Spinal cord (tissue), 10 donors: ENCODE data around the gene KIAA1958. TPM values are rescaled to one million over a fixed set of nuclear protein-coding genes. Genes with fewer than 3 reads are reported as not detected.

Source experiments
- DNase-seq, 6 donors: peaks; one replicate each; pipeline versions ENCODE4 v3.0.0 to v3.0.0-alpha.2; 2013 to 2015; ENCODE audit warnings: low spot score in 6 of 6, low read depth in 4 of 6
- H3K27ac ChIP-seq: one replicate; pipeline ENCODE4 v1.5.1; 2013; ENCODE audit warnings: low read depth, low read length, control low read depth
- H3K27me3 ChIP-seq: one replicate; pipeline ENCODE4 v1.6.1; 2013; ENCODE audit warnings: low read length; ENCODE audit not compliant: control insufficient read depth, insufficient read depth
- H3K36me3 ChIP-seq: one replicate; pipeline ENCODE4 v1.6.1; 2013; ENCODE audit warnings: low read length; ENCODE audit not compliant: control insufficient read depth, insufficient read depth
- H3K4me1 ChIP-seq: one replicate; pipeline ENCODE4 v1.6.1; 2013; ENCODE audit warnings: low read length; ENCODE audit not compliant: control insufficient read depth, insufficient read depth
- H3K4me3 ChIP-seq: one replicate; pipeline ENCODE4 v1.5.1; 2013; ENCODE audit warnings: low read depth, low read length, control low read depth
- H3K9me3 ChIP-seq: one replicate; pipeline ENCODE4 v1.6.1; 2013; ENCODE audit warnings: low read length; ENCODE audit not compliant: control insufficient read depth, insufficient read depth
- WGBS: methylation state at CpG from one replicate; pipeline ENCODE4 v1.1.5; 2013; ENCODE audit warnings: missing lambda C conversion rate; ENCODE audit not compliant: insufficient coverage; 5-methylcytosine and 5-hydroxymethylcytosine counted together
- polyA plus RNA-seq, 2 donors: library from polyadenylated mRNA; unstranded; fragments of 120-200 nt; gene quantifications; one replicate each; pipeline ENCODE4 v1.2.1, GENCODE V29; 2013; ENCODE audit not compliant: insufficient read length in 2 of 2
- total RNA-seq, 2 donors: library from RNA; depleted of rRNA in 1 of 2; stranded (reverse); fragments of 120-200 nt in 1 of 2; fragments of >200 nt in 1 of 2; gene quantifications; one replicate each; pipeline versions ENCODE4 v1.2.3 to v1.2.4, GENCODE V29; 2013 to 2014
- donor health status: healthy.

KIAA1958 gene
- total and polyA plus RNA-seq, 4 donors: 11.0 to 16.9 (median 15.0) TPM

- DNase-seq: no peak
- H3K36me3 ChIP-seq: no peaks in the 10 kb centered on the region
- no peak overlapping the region for H3K27ac ChIP-seq
- H3K4me1 ChIP-seq: peaks cover 4% of the 10 kb centered on the region
- no peaks in the 10 kb centered on the region for H3K9me3 ChIP-seq
- H3K4me3 ChIP-seq: no peak overlapping the region
- WGBS: no CpG with 5 or more reads among the region's 4 CpGs
- H3K27me3 ChIP-seq: no peaks in the 10 kb centered on the region
Measured at GRCh38 chr9:112548836-112549595, 62.4 kb downstream of the KIAA1958 start.

- Histone ChIP-seq H3K36me3 (no peaks in the 10 kb centered on the region), H3K4me3 (no peak overlapping the region), H3K4me1 (peaks cover 4% of the 10 kb centered on the region), H3K27ac (no peak overlapping the region), H3K27me3 (no peaks in the 10 kb centered on the region), H3K9me3 (no peaks in the 10 kb centered on the region)
- WGBS: 100% methylated on average over 2 of the region's 4 CpGs
- no peak for DNase-seq
Measured at GRCh38 chr9:112550531-112550930, 63.9 kb downstream of the KIAA1958 start.

GRCh38 chr9:112551641-112552040 is 65.0 kb downstream of the KIAA1958 start:
- H3K4me1 ChIP-seq: peaks cover 4% of the 10 kb centered on the region
- DNase-seq: no peak
- H3K27ac ChIP-seq: no peak overlapping the region
- no peaks in the 10 kb centered on the region for H3K9me3 ChIP-seq
- H3K27me3 ChIP-seq: no peaks in the 10 kb centered on the region
- H3K4me3 ChIP-seq: no peak overlapping the region
- WGBS: no CpG with 5 or more reads among the region's 1 CpG
- no peaks in the 10 kb centered on the region for H3K36me3 ChIP-seq

- no peak overlapping the region for H3K4me3 ChIP-seq
- no peak for DNase-seq
- H3K9me3 ChIP-seq: no peaks in the 10 kb centered on the region
- no peaks in the 10 kb centered on the region for H3K36me3 ChIP-seq
- no peak overlapping the region for H3K27ac ChIP-seq
- no CpG with 5 or more reads among the region's 9 CpGs for WGBS
- H3K27me3 ChIP-seq: no peaks in the 10 kb centered on the region
- H3K4me1 ChIP-seq: no peaks in the 10 kb centered on the region
Measured at GRCh38 chr9:112552229-112553056, 65.8 kb downstream of the KIAA1958 start.

GRCh38 chr9:112553256-112553826 is 66.7 kb downstream of the KIAA1958 start:
- Histone ChIP-seq H3K4me3 (no peak overlapping the region), H3K27me3 (no peaks in the 10 kb centered on the region), H3K4me1 (no peaks in the 10 kb centered on the region), H3K27ac (no peak overlapping the region), H3K9me3 (no peaks in the 10 kb centered on the region), H3K36me3 (no peaks in the 10 kb centered on the region)
- no peak for DNase-seq
- no CpG with 5 or more reads among the region's 2 CpGs for WGBS

GRCh38 chr9:112554516-112554915 is 67.9 kb downstream of the KIAA1958 start:
- H3K4me3 ChIP-seq: no peak overlapping the region
- no peak for DNase-seq
- H3K27ac ChIP-seq: no peak overlapping the region
- no peaks in the 10 kb centered on the region for H3K4me1 ChIP-seq
- H3K27me3 ChIP-seq: no peaks in the 10 kb centered on the region
- 56% methylated on average over 1 of the region's 1 CpG for WGBS
- H3K9me3 ChIP-seq: no peaks in the 10 kb centered on the region
- H3K36me3 ChIP-seq: no peaks in the 10 kb centered on the region

- no peak for DNase-seq
- H3K27ac ChIP-seq: no peak overlapping the region
- no peaks in the 10 kb centered on the region for H3K27me3 ChIP-seq
- H3K4me1 ChIP-seq: no peaks in the 10 kb centered on the region
- no peaks in the 10 kb centered on the region for H3K9me3 ChIP-seq
- H3K4me3 ChIP-seq: no peak overlapping the region
- 100% methylated on average over 2 of the region's 3 CpGs for WGBS
- H3K36me3 ChIP-seq: no peaks in the 10 kb centered on the region
Measured at GRCh38 chr9:112555101-112555643, 68.5 kb downstream of the KIAA1958 start.

GRCh38 chr9:112555844-112556482 is 69.3 kb downstream of the KIAA1958 start:
- no peaks in the 10 kb centered on the region for H3K9me3 ChIP-seq
- no peaks in the 10 kb centered on the region for H3K36me3 ChIP-seq
- no peak overlapping the region for H3K4me3 ChIP-seq
- H3K27ac ChIP-seq: no peak overlapping the region
- WGBS: 97% methylated on average over 6 of the region's 9 CpGs
- no peak for DNase-seq
- no peaks in the 10 kb centered on the region for H3K4me1 ChIP-seq
- H3K27me3 ChIP-seq: no peaks in the 10 kb centered on the region
